Kidney (tissue), 14 donors: Measurements from ENCODE around the gene ZNF611. TPM values are rescaled to one million over a fixed set of nuclear protein-coding genes. Genes with fewer than 3 reads are reported as not detected.
"Not testable (repeated sequence)": the region's sequence is repeated elsewhere in the genome, so short reads cannot be mapped to it uniquely, and the experiment has no call there.

Experiments
- DNase-seq, 5 donors: peaks; one replicate each; pipeline ENCODE4 v3.0.0-alpha.2; 2013 to 2020
- FAIRE-seq: peaks from 2 replicates; lab custom pipeline; 2012; peaks lifted over from hg19 to GRCh38; lab: Jason Lieb, UNC
- H3K27ac ChIP-seq, 2 donors: one replicate each; pipeline ENCODE4 v1.7.0; 2013; ENCODE audit warnings: low read depth in 2 of 2, low read length in 2 of 2, inconsistent platforms in 1 of 2
- H3K27me3 ChIP-seq: one replicate; pipeline ENCODE4 v1.7.1; 2013; ENCODE audit warnings: low read length, inconsistent platforms; ENCODE audit not compliant: control insufficient read depth, insufficient read depth
- H3K36me3 ChIP-seq, 3 donors: one replicate each; pipeline versions ENCODE4 v1.7.0 to v1.7.1; 2013; ENCODE audit warnings: low read length in 3 of 3, control low read depth in 1 of 3, inconsistent platforms in 1 of 3; ENCODE audit not compliant: insufficient read depth in 3 of 3, control insufficient read depth in 2 of 3
- H3K4me1 ChIP-seq, 3 donors: one replicate each; pipeline versions ENCODE4 v1.7.0 to v1.7.1; 2013; ENCODE audit warnings: low read length in 3 of 3, inconsistent platforms in 1 of 3, low read depth in 1 of 3; ENCODE audit not compliant: control insufficient read depth in 2 of 3, insufficient read depth in 2 of 3
- H3K4me3 ChIP-seq, 3 donors: one replicate each; pipeline versions ENCODE4 v1.7.0 to v1.8.1; 2013; ENCODE audit warnings: low read length in 3 of 3, control low read depth in 1 of 3, inconsistent platforms in 1 of 3
- H3K9ac ChIP-seq, 3 donors: one replicate each; pipeline versions ENCODE4 v1.7.0 to v1.7.1; 2013; ENCODE audit warnings: low read length in 3 of 3, control low read depth in 1 of 3, inconsistent platforms in 1 of 3
- H3K9me3 ChIP-seq, 3 donors: one replicate each; pipeline versions ENCODE4 v1.7.0 to v1.7.1; 2013; ENCODE audit warnings: low read length in 3 of 3, control low read depth in 1 of 3, inconsistent platforms in 1 of 3; ENCODE audit not compliant: control insufficient read depth in 2 of 3, insufficient read depth in 1 of 3
- CTCF ChIP-seq: IDR thresholded peaks from 3 replicates; pipeline ENCODE4 v1.5.1; 2012; ENCODE audit warnings: mild to moderate bottlenecking, moderate library complexity, borderline replicate concordance; ENCODE audit not compliant: insufficient read depth; ENCODE audit errors: extremely low read depth
- intact Hi-C: fragments of 100-400 bp; cut with DNase I; formaldehyde crosslinking; loops from one replicate; pipeline ENCODE4 v1.11.1; 2022
- polyA plus RNA-seq: library from polyadenylated mRNA; stranded (reverse); fragments of 350-450 nt; fragmentation: Illumina TruSeq; extraction: RNeasy Lipid Tissue Mini Kit (QIAGEN cat#74804); gene quantifications from one replicate; pipeline ENCODE4 v1.2.3, GENCODE V29; 2014; ENCODE audit warnings: low read depth, low replicate concordance; ENCODE audit not compliant: insufficient read depth
- total RNA-seq: library from RNA; stranded (reverse); fragmentation: NEBNext Ultra II Directional; extraction: Animal tissue kit (Norgen Biotek cat#: 25700); gene quantifications from one replicate; pipeline ENCODE4 v1.2.1, GENCODE V29; 2021
- donor health status: control.
- donor health status: control.
- donor health status: control.
- donor health status: control.
- donor health status: control.
- donor health status: DM: yes; HTN: yes; CAD: no.
- donor health status: Normal renal cell carcinoma (clear cell type).

ZNF611 gene
- total and polyA plus RNA-seq, 2 donors from 2014 or later = 3.6 to 42.7 TPM

GRCh38 chr19:52699555-52699954 lies 35.3 kb downstream of the ZNF611 start:
- H3K4me1 ChIP-seq, H3K27ac ChIP-seq, H3K4me3 ChIP-seq, H3K27me3 ChIP-seq, H3K9ac ChIP-seq, FAIRE-seq, intact Hi-C loops, H3K9me3 ChIP-seq, H3K36me3 ChIP-seq: not testable (repeated sequence)
- TF ChIP-seq CTCF = peak; percentile 17
- peak in 4 of 5 donors; percentile 18 to 70 (median 44) for DNase-seq

- Histone ChIP-seq H3K9me3 (no peaks in the 10 kb centered on the region), H3K9ac (no peak overlapping the region), H3K4me1 (peaks cover 0 to 4% (median 0%) of the 10 kb centered on the region in 3 donors), H3K27ac (no peak overlapping the region), H3K36me3 (no peaks in the 10 kb centered on the region), H3K27me3 (no peaks in the 10 kb centered on the region), H3K4me3 (no peak overlapping the region)
- TF ChIP-seq CTCF = no peak
- DNase-seq (no peak), FAIRE-seq (no peak)
- intact Hi-C loops = no loop called here
Observed at GRCh38 chr19:52695996-52696395, 38.8 kb downstream of the ZNF611 start.

- DNase-seq (no peak), FAIRE-seq (no peak)
- TF ChIP-seq CTCF = no peak
- Histone ChIP-seq H3K36me3 (no peaks in the 10 kb centered on the region), H3K27me3 (no peaks in the 10 kb centered on the region), H3K9me3 (no peaks in the 10 kb centered on the region), H3K27ac (no peak overlapping the region), H3K4me1 (peaks cover 0 to 7% (median 0%) of the 10 kb centered on the region in 3 donors), H3K9ac (no peak overlapping the region), H3K4me3 (no peak overlapping the region)
- intact Hi-C loops = no loop called here
Observed at GRCh38 chr19:52694921-52695320, 39.9 kb downstream of the ZNF611 start.

- H3K36me3 ChIP-seq, H3K9ac ChIP-seq, H3K4me1 ChIP-seq, H3K4me3 ChIP-seq, H3K27ac ChIP-seq, intact Hi-C loops, FAIRE-seq, DNase-seq, H3K9me3 ChIP-seq, H3K27me3 ChIP-seq: not testable (repeated sequence)
Observed at GRCh38 chr19:52694281-52694680, 40.6 kb downstream of the ZNF611 start.
